Adipocyte (in vitro differentiated cells): ENCODE data around the gene PGPEP1.
"Not testable (repeated sequence)": the region's sequence is repeated elsewhere in the genome, so short reads cannot be mapped to it uniquely, and the experiment has no call there.

Experiments
- DNase-seq: peaks from one replicate; pipeline ENCODE4 v3.0.0-alpha.2; 2015; ENCODE audit warnings: low read depth
- H3K27me3 ChIP-seq: replicated peaks from 2 replicates; pipeline ENCODE4 v1.7.0; 2013; ENCODE audit warnings: mild to moderate bottlenecking, low read length, moderate library complexity; ENCODE audit not compliant: control insufficient read depth, insufficient read depth
- H3K36me3 ChIP-seq: 2 replicates; pipeline ENCODE4 v1.7.0; 2013; ENCODE audit warnings: low read length, mild to moderate bottlenecking, moderate library complexity; ENCODE audit not compliant: control insufficient read depth, insufficient read depth, severe bottlenecking
- H3K4me1 ChIP-seq: 2 replicates; pipeline ENCODE4 v1.7.0; 2013; ENCODE audit warnings: mild to moderate bottlenecking, low read length, moderate library complexity; ENCODE audit not compliant: control insufficient read depth, insufficient read depth
- H3K4me3 ChIP-seq: 2 replicates; pipeline ENCODE4 v1.7.0; 2013; ENCODE audit warnings: mild to moderate bottlenecking, low read length, moderate library complexity
- H3K9ac ChIP-seq: 2 replicates; pipeline ENCODE4 v1.7.0; 2013; ENCODE audit warnings: mild to moderate bottlenecking, low read length, moderate library complexity
- H3K9me3 ChIP-seq: 2 replicates; pipeline ENCODE4 v1.7.0; 2013; ENCODE audit warnings: mild to moderate bottlenecking, low read length, moderate library complexity; ENCODE audit not compliant: control insufficient read depth

Gene PGPEP1

GRCh38 chr19:18339723-18340122 lies 675 bp upstream of the PGPEP1 start:
- H3K9ac ChIP-seq: peak overlapping the region; percentile 87
- H3K9me3 ChIP-seq: no peaks in the 10 kb centered on the region
- H3K36me3 ChIP-seq: peaks cover 6% of the 10 kb centered on the region
- peak; percentile 27 for DNase-seq
- H3K4me1 ChIP-seq: peaks cover 10% of the 10 kb centered on the region
- H3K4me3 ChIP-seq: peak overlapping the region; percentile 87
- no peaks in the 10 kb centered on the region for H3K27me3 ChIP-seq

GRCh38 chr19:18340990-18341868 lies 831 bp downstream of the PGPEP1 start:
- DNase-seq: peak; percentile 59
- Histone ChIP-seq H3K27me3 (no peaks in the 10 kb centered on the region), H3K4me1 (peaks cover 10% of the 10 kb centered on the region), H3K4me3 (peak overlapping the region; percentile 87), H3K9me3 (no peaks in the 10 kb centered on the region), H3K9ac (peak overlapping the region; percentile 87), H3K36me3 (peaks cover 6% of the 10 kb centered on the region)

GRCh38 chr19:18342090-18342632 lies 1.8 kb downstream of the PGPEP1 start:
- Histone ChIP-seq H3K4me1 (peaks cover 10% of the 10 kb centered on the region), H3K9ac (no peak overlapping the region), H3K27me3 (no peaks in the 10 kb centered on the region), H3K9me3 (no peaks in the 10 kb centered on the region), H3K4me3 (no peak overlapping the region), H3K36me3 (peaks cover 6% of the 10 kb centered on the region)
- DNase-seq: no peak

GRCh38 chr19:18344582-18344950 lies 4.2 kb downstream of the PGPEP1 start:
- Histone ChIP-seq H3K9me3 (no peaks in the 10 kb centered on the region), H3K4me1 (peaks cover 10% of the 10 kb centered on the region), H3K27me3 (no peaks in the 10 kb centered on the region), H3K36me3 (peaks cover 6% of the 10 kb centered on the region), H3K4me3 (no peak overlapping the region), H3K9ac (no peak overlapping the region)
- DNase-seq: no peak

GRCh38 chr19:18345296-18345695 lies 4.9 kb downstream of the PGPEP1 start:
- Histone ChIP-seq H3K4me1 (peaks cover 4% of the 10 kb centered on the region), H3K36me3 (peaks cover 6% of the 10 kb centered on the region), H3K4me3 (no peak overlapping the region), H3K9me3 (no peaks in the 10 kb centered on the region), H3K27me3 (no peaks in the 10 kb centered on the region), H3K9ac (no peak overlapping the region)
- no peak for DNase-seq

GRCh38 chr19:18346091-18346490 lies 5.7 kb downstream of the PGPEP1 start:
- H3K9me3 ChIP-seq: no peaks in the 10 kb centered on the region
- H3K36me3 ChIP-seq: peaks cover 6% of the 10 kb centered on the region
- H3K27me3 ChIP-seq: no peaks in the 10 kb centered on the region
- H3K4me3 ChIP-seq: no peak overlapping the region
- no peak for DNase-seq
- H3K4me1 ChIP-seq: peaks cover 4% of the 10 kb centered on the region
- H3K9ac ChIP-seq: no peak overlapping the region

- Histone ChIP-seq H3K9ac (no peak overlapping the region), H3K4me3 (no peak overlapping the region), H3K9me3 (no peaks in the 10 kb centered on the region), H3K36me3 (peaks cover 2% of the 10 kb centered on the region), H3K27me3 (no peaks in the 10 kb centered on the region), H3K4me1 (no peaks in the 10 kb centered on the region)
- DNase-seq: no peak
Measured at GRCh38 chr19:18348171-18348570, 7.8 kb downstream of the PGPEP1 start.

DNA sequence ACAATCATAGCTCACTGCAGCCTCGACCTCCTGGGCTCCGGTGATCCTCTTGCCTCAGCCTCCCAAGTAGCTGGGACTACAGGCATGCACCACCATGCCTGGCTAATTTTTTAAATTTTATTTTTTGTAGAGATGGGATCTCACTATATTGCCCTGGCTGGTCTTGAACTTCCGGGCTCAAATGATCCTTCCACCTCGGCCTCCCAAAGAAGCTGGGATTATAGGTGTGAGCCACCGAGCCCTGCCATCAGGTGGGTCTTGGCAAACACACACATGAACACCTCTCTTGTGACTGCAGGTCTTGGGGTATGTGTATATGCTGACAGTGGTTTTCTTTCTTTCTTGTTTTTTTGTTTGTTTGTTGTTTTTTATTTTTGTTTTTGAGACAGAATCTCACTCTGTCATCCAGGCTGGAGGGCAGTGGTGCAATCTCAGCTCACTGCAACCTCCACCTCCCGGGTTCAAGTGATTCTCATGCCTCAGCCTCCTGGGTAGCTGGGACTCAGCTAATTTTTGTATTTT lies 8.5 kb downstream of the PGPEP1 start:
- not testable (repeated sequence) for H3K4me3 ChIP-seq, H3K9me3 ChIP-seq, DNase-seq, H3K4me1 ChIP-seq, H3K36me3 ChIP-seq, H3K27me3 ChIP-seq, H3K9ac ChIP-seq

DNA sequence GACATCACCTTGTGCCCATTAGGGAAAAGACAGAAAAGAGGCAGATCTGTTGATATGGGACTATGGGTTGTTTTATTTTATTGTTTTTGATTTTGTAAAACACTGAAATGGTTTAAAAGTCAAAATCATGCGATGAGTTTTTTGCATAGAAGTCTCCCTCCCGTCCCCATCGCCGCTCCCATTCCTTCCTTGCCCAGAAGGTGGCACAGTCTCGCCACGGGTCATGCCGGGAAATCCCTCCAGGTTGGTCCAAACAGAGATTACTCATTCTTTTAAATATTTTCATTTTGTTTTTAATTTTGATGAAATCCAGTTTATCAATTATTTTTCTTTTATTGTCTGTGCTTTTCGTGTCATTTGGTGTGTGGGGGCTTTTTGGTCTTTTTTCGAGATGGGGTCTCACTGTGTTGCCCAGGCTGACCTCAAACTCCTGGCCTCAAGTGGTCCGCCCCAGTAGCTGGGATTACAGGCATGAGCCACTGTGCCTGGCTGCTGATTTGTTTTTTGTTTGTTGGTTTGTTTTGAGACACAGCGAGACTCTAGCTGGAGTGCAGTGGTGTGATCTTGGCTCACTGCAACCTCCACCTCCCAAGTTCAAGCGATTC lies 9.2 kb downstream of the PGPEP1 start:
- H3K4me1 ChIP-seq: no peaks in the 10 kb centered on the region
- H3K27me3 ChIP-seq: no peaks in the 10 kb centered on the region
- H3K4me3 ChIP-seq: no peak overlapping the region
- H3K9ac ChIP-seq: no peak overlapping the region
- H3K36me3 ChIP-seq: no peaks in the 10 kb centered on the region
- DNase-seq: peak; percentile 87
- no peaks in the 10 kb centered on the region for H3K9me3 ChIP-seq

DNA sequence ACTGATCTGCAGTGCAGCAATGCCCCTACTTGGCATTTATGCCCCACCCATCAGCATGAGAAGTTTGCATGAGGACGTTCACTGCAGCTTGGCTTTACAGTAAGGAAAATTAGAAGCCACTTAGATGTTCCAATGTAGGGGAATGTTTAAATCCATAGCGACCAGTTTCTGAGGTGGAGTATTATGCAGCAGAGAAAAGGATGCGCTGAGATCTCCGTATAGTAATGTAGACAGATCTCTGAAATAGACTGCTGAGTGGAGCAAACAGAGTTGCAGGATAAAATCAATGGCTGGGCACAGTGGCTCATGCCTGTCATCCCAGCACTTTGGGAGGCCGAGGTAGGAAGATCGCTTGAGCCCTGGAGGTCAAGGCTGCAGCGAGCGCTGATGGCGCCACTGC lies 10.1 kb downstream of the PGPEP1 start:
- Histone ChIP-seq H3K36me3 (peaks cover under 1% of the 10 kb centered on the region), H3K27me3 (no peaks in the 10 kb centered on the region), H3K9me3 (no peaks in the 10 kb centered on the region), H3K4me3 (no peak overlapping the region), H3K9ac (no peak overlapping the region), H3K4me1 (no peaks in the 10 kb centered on the region)
- DNase-seq: no peak

DNA sequence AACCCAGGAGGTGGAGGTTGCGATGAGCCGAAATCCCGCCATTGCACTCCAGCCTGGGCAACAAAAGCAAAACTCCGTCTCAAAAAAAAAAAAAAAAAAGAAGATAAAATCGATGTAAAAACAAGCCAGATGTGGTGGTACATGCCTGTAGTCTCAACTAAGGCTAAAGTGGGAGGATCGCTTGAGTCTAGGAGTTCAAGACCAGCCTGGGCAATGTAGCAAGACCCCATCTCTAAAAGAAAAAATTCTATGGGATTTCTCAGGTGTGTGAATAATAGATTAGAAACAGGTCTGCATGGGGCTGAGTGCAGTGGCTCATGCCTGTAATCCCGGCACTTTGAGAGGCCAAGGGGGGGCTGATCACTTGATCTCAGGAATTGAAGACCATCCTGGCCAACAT lies 11.1 kb downstream of the PGPEP1 start:
- H3K9ac ChIP-seq: no peak overlapping the region
- H3K9me3 ChIP-seq: no peaks in the 10 kb centered on the region
- DNase-seq: no peak
- H3K4me1 ChIP-seq: no peaks in the 10 kb centered on the region
- H3K36me3 ChIP-seq: peaks cover 6% of the 10 kb centered on the region
- H3K4me3 ChIP-seq: no peak overlapping the region
- no peaks in the 10 kb centered on the region for H3K27me3 ChIP-seq
